Upper lobe of right lung (tissue), 1 donor: ENCODE data around the gene GRN. TPM values are rescaled to one million over a fixed set of nuclear protein-coding genes. Genes with fewer than 3 reads are reported as not detected.

Experiments used
- ATAC-seq: fragments of 200-7000 bp; cut with Tn5 transposase; one replicate; pipeline ENCODE4 v1.9.1; 2020; ENCODE audit warnings: mild to moderate bottlenecking, moderate library complexity
- DNase-seq: peaks from one replicate; pipeline ENCODE4 v3.0.0-alpha.2; 2020
- H3K27ac ChIP-seq: fragments of 200-600 bp; one replicate; pipeline ENCODE4 v1.8.0; 2022
- H3K27me3 ChIP-seq: fragments of 200-600 bp; one replicate; pipeline ENCODE4 v1.8.0; 2022; ENCODE audit warnings: mild to moderate bottlenecking
- H3K36me3 ChIP-seq: fragments of 200-600 bp; one replicate; pipeline ENCODE4 v1.8.0; 2022
- H3K4me1 ChIP-seq: fragments of 200-600 bp; one replicate; pipeline ENCODE4 v1.8.0; 2022
- H3K4me3 ChIP-seq: fragments of 200-600 bp; one replicate; pipeline ENCODE4 v1.8.0; 2022; ENCODE audit warnings: mild to moderate bottlenecking
- H3K9me3 ChIP-seq: fragments of 200-600 bp; one replicate; pipeline ENCODE4 v1.8.0; 2022
- CTCF ChIP-seq: fragments of 200-600 bp; IDR thresholded peaks from one replicate; pipeline ENCODE4 v1.8.0; 2022; ENCODE audit warnings: antibody characterized with exemption
- intact Hi-C: fragments of 100-400 bp; cut with DNase I; formaldehyde crosslinking; loops from one replicate; pipeline ENCODE4 v1.11.0; 2022
- total RNA-seq: library from RNA; stranded (reverse); fragmentation: NEBNext Ultra II Directional; extraction: Animal tissue kit (Norgen Biotek cat#: 25700); gene quantifications from one replicate; pipeline ENCODE4 v1.2.1, GENCODE V29; 2021
- donor health status: DM: no; HTN: yes; CAD: no; lungs with severe emphysema.

Gene GRN
- total RNA-seq, 1 donor from 2014 or later = 722 TPM

- H3K27me3 ChIP-seq = no peaks in the 10 kb centered on the region
- H3K4me3 ChIP-seq = no peak overlapping the region
- no peak for ATAC-seq
- H3K9me3 ChIP-seq = no peaks in the 10 kb centered on the region
- TF ChIP-seq CTCF = no peak
- H3K27ac ChIP-seq = no peak overlapping the region
- DNase-seq = no peak
- peaks cover 49% of the 10 kb centered on the region for H3K36me3 ChIP-seq
- intact Hi-C loops = no loop called here
- H3K4me1 ChIP-seq = no peaks in the 10 kb centered on the region
Observed at GRCh38 chr17:44396946-44397345, 51.8 kb downstream of the GRN start.

- DNase-seq (no peak), ATAC-seq (no peak)
- TF ChIP-seq CTCF = no peak
- intact Hi-C loops = no loop called here
- H3K27ac ChIP-seq = no peak overlapping the region
- H3K4me3 ChIP-seq = no peak overlapping the region
- H3K27me3 ChIP-seq = no peaks in the 10 kb centered on the region
- peaks cover 53% of the 10 kb centered on the region for H3K36me3 ChIP-seq
- no peaks in the 10 kb centered on the region for H3K9me3 ChIP-seq
- H3K4me1 ChIP-seq = no peaks in the 10 kb centered on the region
Observed at GRCh38 chr17:44397479-44398440, 52.7 kb downstream of the GRN start.

GRCh38 chr17:44398692-44399691 is 53.9 kb downstream of the GRN start:
- ATAC-seq (peak; percentile 18), DNase-seq (no peak)
- H3K9me3 ChIP-seq = no peaks in the 10 kb centered on the region
- peaks cover 63% of the 10 kb centered on the region for H3K36me3 ChIP-seq
- no peak for TF ChIP-seq CTCF
- intact Hi-C loops = no loop called here
- H3K27me3 ChIP-seq = no peaks in the 10 kb centered on the region
- H3K4me3 ChIP-seq = no peak overlapping the region
- H3K27ac ChIP-seq = no peak overlapping the region
- H3K4me1 ChIP-seq = no peaks in the 10 kb centered on the region

GRCh38 chr17:44400226-44400847 is 55.2 kb downstream of the GRN start:
- peak; percentile 32 for TF ChIP-seq CTCF
- Histone ChIP-seq H3K9me3 (no peaks in the 10 kb centered on the region), H3K36me3 (peaks cover 75% of the 10 kb centered on the region), H3K4me1 (no peaks in the 10 kb centered on the region), H3K4me3 (no peak overlapping the region), H3K27me3 (no peaks in the 10 kb centered on the region), H3K27ac (no peak overlapping the region)
- intact Hi-C loops = no loop called here
- peak; percentile 46 for ATAC-seq
- no peak for DNase-seq

Other genes starting within 250 kb of the GRN start
- 55.3 TPM for gene HDAC5, start 221.7 kb upstream of the GRN start, total RNA-seq
- 0.35 TPM for gene HROB, start 203.4 kb upstream of the GRN start, total RNA-seq
- gene ASB16, start 174.6 kb upstream of the GRN start, total RNA-seq = not detected
- 38.8 TPM for gene TMUB2, start 158.3 kb upstream of the GRN start, total RNA-seq
- gene ATXN7L3, start 145.4 kb upstream of the GRN start, total RNA-seq = 65.0 TPM
- gene UBTF, start 125.6 kb upstream of the GRN start, total RNA-seq = 62.6 TPM
- gene SLC4A1, start 77.2 kb upstream of the GRN start, total RNA-seq = 0.43 TPM
- gene RUNDC3A, start 36.7 kb upstream of the GRN start, total RNA-seq = 0.32 TPM
- gene SLC25A39, start 20.5 kb upstream of the GRN start, total RNA-seq = 76.8 TPM
- gene FAM171A2, start 18.6 kb downstream of the GRN start, total RNA-seq = 1.8 TPM
- 4.6 TPM for gene ITGA2B, start 44.3 kb downstream of the GRN start, total RNA-seq
- 40.7 TPM for gene GPATCH8, start 158.1 kb downstream of the GRN start, total RNA-seq
- gene FZD2, start 212.2 kb downstream of the GRN start, total RNA-seq = 8.7 TPM